MCF 10A (cell line): ENCODE data around the gene HMGN2. TPM values are rescaled to one million over a fixed set of nuclear protein-coding genes. Genes with fewer than 3 reads are reported as not detected.
A peak's percentile ranks its signal among the peaks of the same experiment; 100 is the strongest.
"Not testable (repeated sequence)": the region's sequence is repeated elsewhere in the genome, so short reads cannot be mapped to it uniquely, and the experiment has no call there.

ENCODE experiments used
- BruUV-seq: library from RNA; stranded (reverse); fragments of 400-500 nt; replicated peaks from 2 replicates; lab custom pipeline; 2021; lab: Mats Ljungman, UMichigan
- CTCF ChIA-PET: fragments of 300-600 bp; sonication (Branson Sonifier 250); formaldehyde crosslinking; extraction: SDS; loops from one replicate; lab custom pipeline; 2021; ENCODE audit warnings: antibody characterized with exemption, inconsistent platforms; lab: Yijun Ruan, JAX
- POLR2A ChIA-PET: fragments of 300-600, 350-650 bp; sonication (Branson Sonifier 250); formaldehyde crosslinking; extraction: SDS; loops from one replicate; lab custom pipeline; 2020; ENCODE audit warnings: antibody characterized with exemption, inconsistent platforms; lab: Yijun Ruan, JAX
- DNase-seq: peaks from one replicate; pipeline ENCODE4 v3.0.0-alpha.2; 2018; ENCODE audit not compliant: unreplicated experiment
- H3K27ac Mint-ChIP-seq: one replicate; pipeline ENCODE4 v1.8.0; 2022; ENCODE audit warnings: mild to moderate bottlenecking, low read depth, mixed read lengths; ENCODE audit not compliant: unreplicated experiment
- H3K27me3 Mint-ChIP-seq: one replicate; pipeline ENCODE4 v1.8.0; 2022; ENCODE audit warnings: mixed read lengths; ENCODE audit not compliant: insufficient read depth, unreplicated experiment
- H3K36me3 Mint-ChIP-seq: one replicate; pipeline ENCODE4 v1.8.0; 2022; ENCODE audit warnings: mild to moderate bottlenecking, moderate library complexity, mixed read lengths; ENCODE audit not compliant: insufficient read depth, unreplicated experiment
- H3K4me1 Mint-ChIP-seq: one replicate; pipeline ENCODE4 v1.8.0; 2022; ENCODE audit warnings: mixed read lengths; ENCODE audit not compliant: insufficient read depth, unreplicated experiment
- H3K4me3 Mint-ChIP-seq: one replicate; pipeline ENCODE4 v1.8.0; 2022; ENCODE audit warnings: mild to moderate bottlenecking, moderate library complexity, mixed read lengths; ENCODE audit not compliant: unreplicated experiment
- H3K9me3 Mint-ChIP-seq: one replicate; pipeline ENCODE4 v1.8.0; 2022; ENCODE audit warnings: mixed read lengths; ENCODE audit not compliant: unreplicated experiment
- intact Hi-C: fragments of 100-400 bp; cut with micrococcal nuclease; formaldehyde crosslinking; loops from 2 replicates; pipeline ENCODE4 v1.14.1; 2022
- total RNA-seq: library from RNA; stranded (reverse); gene quantifications from 2 replicates; pipeline ENCODE4 v1.2.3, GENCODE V29; 2022
- TF ChIP-seq, protein P1 (sequence below): fragments of 200-600 bp; IDR thresholded peaks from one replicate; pipeline ENCODE4 v1.8.0; 2022; ENCODE audit warnings: antibody characterized with exemption, mild to moderate bottlenecking; ENCODE audit not compliant: unreplicated experiment

The HMGN2 gene
- total RNA-seq, 1 experiment from 2014 or later, result 364 TPM

DNA sequence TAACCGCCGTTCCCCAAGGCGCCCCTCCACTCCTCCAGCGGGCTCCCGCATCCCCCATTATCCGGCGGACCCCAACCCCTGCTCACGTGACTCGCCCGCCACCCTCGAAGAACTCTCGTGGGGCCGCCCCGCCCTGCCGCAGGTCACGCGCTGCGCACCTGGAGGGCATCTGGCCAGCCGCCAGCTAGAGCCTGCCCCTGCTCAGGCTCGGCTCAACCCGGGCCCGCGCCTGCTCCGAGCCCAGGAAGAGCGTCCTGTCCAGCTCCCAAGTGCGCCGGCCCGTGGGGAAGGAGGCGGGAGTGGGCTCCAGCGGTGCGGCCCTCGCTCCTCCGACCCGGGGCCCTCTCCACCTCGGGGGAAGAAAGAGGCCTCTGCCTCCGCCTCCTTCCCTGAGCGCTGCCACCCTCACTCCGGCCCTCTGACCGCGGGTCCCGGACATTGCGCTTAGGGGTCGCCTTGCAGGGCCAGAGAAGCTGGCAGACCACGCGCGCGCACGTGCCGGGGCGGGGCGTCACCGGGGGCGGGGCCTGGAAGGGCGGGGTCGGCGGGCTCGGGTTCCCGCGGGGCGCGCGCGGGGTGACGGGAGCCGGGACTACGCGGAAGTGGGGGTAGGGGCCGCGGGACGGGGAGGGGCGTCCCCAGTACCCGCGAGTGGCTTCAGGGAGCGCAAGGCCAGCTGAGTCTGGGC lies 28.4 kb downstream of the HMGN2 start:
- Mint-ChIP-seq H3K27ac (peak overlapping the region; percentile 91), H3K36me3 (peaks cover 7% of the 10 kb centered on the region), H3K9me3 (no peaks in the 10 kb centered on the region), H3K4me1 (no peaks in the 10 kb centered on the region), H3K4me3 (peak overlapping the region; percentile 86), H3K27me3 (no peaks in the 10 kb centered on the region)
- POLR2A ChIA-PET, result interaction anchor here (0.6 to 10.8 kb wide), 27 partner anchors 11 to 508 kb away, joined by 3 to 282 read pairs (median 5); partner anchors contain the start of genes DHDDS, HMGN2, PDIK1L and PIGV
- DNase-seq, result peak; percentile 86
- BruUV-seq, result no TSS peak
- intact Hi-C loops, result loop anchor here (1.0 to 2.0 kb wide), 3 partner anchors 31 to 288 kb away; no protein-coding TSS in a partner anchor
- TF ChIP-seq, protein P1, sequence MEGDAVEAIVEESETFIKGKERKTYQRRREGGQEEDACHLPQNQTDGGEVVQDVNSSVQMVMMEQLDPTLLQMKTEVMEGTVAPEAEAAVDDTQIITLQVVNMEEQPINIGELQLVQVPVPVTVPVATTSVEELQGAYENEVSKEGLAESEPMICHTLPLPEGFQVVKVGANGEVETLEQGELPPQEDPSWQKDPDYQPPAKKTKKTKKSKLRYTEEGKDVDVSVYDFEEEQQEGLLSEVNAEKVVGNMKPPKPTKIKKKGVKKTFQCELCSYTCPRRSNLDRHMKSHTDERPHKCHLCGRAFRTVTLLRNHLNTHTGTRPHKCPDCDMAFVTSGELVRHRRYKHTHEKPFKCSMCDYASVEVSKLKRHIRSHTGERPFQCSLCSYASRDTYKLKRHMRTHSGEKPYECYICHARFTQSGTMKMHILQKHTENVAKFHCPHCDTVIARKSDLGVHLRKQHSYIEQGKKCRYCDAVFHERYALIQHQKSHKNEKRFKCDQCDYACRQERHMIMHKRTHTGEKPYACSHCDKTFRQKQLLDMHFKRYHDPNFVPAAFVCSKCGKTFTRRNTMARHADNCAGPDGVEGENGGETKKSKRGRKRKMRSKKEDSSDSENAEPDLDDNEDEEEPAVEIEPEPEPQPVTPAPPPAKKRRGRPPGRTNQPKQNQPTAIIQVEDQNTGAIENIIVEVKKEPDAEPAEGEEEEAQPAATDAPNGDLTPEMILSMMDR, result no peak
- CTCF ChIA-PET, result interaction anchor here (0.6 to 4.0 kb wide), 23 partner anchors 10 to 609 kb away, joined by 3 to 75 read pairs (median 5); partner anchors contain the start of gene RPS6KA1

- H3K4me1 Mint-ChIP-seq, H3K9me3 Mint-ChIP-seq, H3K4me3 Mint-ChIP-seq, POLR2A ChIA-PET, H3K27ac Mint-ChIP-seq, H3K36me3 Mint-ChIP-seq, BruUV-seq, H3K27me3 Mint-ChIP-seq, intact Hi-C loops, DNase-seq: not testable (repeated sequence)
- CTCF ChIA-PET, result interaction anchor here (1.4 kb wide), 1 partner anchor 11 kb away, joined by 5 read pairs; no protein-coding TSS in a partner anchor
Measured at GRCh38 chr1:26510711-26511110, 38.5 kb downstream of the HMGN2 start.

GRCh38 chr1:26515836-26516235 lies 43.6 kb downstream of the HMGN2 start:
- ChIA-PET POLR2A (interaction anchor here (0.6 to 2.8 kb wide), 5 partner anchors 12 to 145 kb away, joined by 3 to 14 read pairs (median 5); no protein-coding TSS in a partner anchor), CTCF (interaction anchor here (1.7 kb wide), 1 partner anchor 14 kb away, joined by 10 read pairs; the partner anchor contains the start of gene RPS6KA1)
- H3K27me3 Mint-ChIP-seq, H3K27ac Mint-ChIP-seq, H3K36me3 Mint-ChIP-seq, H3K9me3 Mint-ChIP-seq, BruUV-seq, H3K4me1 Mint-ChIP-seq, H3K4me3 Mint-ChIP-seq, intact Hi-C loops: not testable (repeated sequence)
- DNase-seq, result peak; percentile 35

GRCh38 chr1:26516987-26517765 lies 44.9 kb downstream of the HMGN2 start:
- no peaks in the 10 kb centered on the region for H3K27me3 Mint-ChIP-seq
- intact Hi-C loops, result no loop called here
- H3K4me3 Mint-ChIP-seq, result no peak overlapping the region
- BruUV-seq, result no TSS peak
- peaks cover 8% of the 10 kb centered on the region for H3K4me1 Mint-ChIP-seq
- no peak overlapping the region for H3K27ac Mint-ChIP-seq
- DNase-seq, result no peak
- POLR2A ChIA-PET, result interaction anchor here (1.1 to 2.4 kb wide), 3 partner anchors 11 to 17 kb away, joined by 5 to 10 read pairs (median 8); no protein-coding TSS in a partner anchor
- CTCF ChIA-PET, result interaction anchor here (0.6 to 0.8 kb wide), 4 partner anchors 16 to 82 kb away, joined by 3 read pairs; no protein-coding TSS in a partner anchor
- no peaks in the 10 kb centered on the region for H3K9me3 Mint-ChIP-seq
- TF ChIP-seq, protein P1, result no peak
- no peaks in the 10 kb centered on the region for H3K36me3 Mint-ChIP-seq
